ENCODE data around the gene ZNF10. TPM values are rescaled to one million over a fixed set of nuclear protein-coding genes. Genes with fewer than 3 reads are reported as not detected.

ZNF10 gene
- 32.6 TPM for total RNA-seq

GRCh38 chr12:133130038-133130807 lies at the start of gene ZNF10, which contains the start of gene ZNF891:
Gene ZNF10, plus strand, starts transcription at chr12:133130627. Its CDS starts 13,866 bp downstream, at chr12:133144493.
Gene ZNF891, minus strand, starts transcription at chr12:133130274. Its CDS starts 8,356 bp downstream, at chr12:133121918.
- DNase-seq (ENCODE audit: low spot score in 2 of 2), result peak; percentile 84 to 87
- no peak for FAIRE-seq

DNA sequence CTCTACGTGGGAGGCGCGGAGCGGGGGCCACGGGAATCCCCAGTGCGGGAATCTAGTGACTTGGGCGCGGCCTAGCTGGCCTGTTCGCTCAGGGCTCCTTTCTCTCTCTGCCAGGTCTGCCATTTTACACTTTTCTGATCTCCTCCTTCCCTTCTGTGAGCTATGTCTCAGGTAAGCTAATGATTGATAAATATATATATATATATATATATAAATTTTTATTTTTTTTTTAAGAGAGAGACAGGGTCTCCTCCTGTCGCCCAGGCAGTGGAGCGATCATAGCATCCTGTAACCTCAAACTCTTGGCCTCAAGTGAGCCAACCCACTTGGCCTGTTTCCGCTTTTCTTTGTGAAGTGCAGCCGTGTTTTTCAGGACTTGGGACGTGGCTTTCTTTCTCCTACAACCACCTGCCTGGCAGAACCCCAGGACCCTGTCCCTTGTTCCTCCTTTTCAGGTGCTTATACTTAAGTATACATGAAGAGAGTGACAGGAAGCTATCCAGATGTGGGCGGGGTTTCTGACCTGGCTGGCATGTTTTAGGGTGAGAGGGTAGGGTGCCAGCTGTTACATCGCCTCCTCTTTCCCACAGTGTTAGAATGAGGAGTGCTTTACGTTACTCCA lies 49.2 kb upstream of the ZNF10 start:
- FAIRE-seq (no peak), DNase-seq (ENCODE audit: low spot score in 2 of 2) (no peak)

DNA sequence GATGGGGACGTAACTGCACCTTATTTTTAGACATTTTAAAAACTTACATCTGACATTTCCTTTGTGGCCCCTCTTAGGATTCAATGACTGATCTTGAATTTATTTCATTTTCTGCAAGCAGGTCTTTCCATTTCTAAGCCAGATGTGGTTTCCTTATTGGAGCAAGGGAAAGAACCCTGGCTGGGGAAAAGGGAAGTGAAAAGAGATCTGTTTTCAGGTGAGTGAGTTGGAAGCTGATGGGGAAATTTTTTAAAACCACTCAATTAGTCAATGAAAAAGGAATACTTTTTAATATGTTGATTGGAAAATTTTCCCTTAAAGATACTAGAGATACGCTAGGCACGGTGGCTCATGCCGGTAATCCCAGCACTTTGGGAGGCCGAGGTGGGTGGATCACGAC lies 47.1 kb upstream of the ZNF10 start:
- FAIRE-seq, result no peak
- no peak for DNase-seq (ENCODE audit: low spot score in 2 of 2)

DNA sequence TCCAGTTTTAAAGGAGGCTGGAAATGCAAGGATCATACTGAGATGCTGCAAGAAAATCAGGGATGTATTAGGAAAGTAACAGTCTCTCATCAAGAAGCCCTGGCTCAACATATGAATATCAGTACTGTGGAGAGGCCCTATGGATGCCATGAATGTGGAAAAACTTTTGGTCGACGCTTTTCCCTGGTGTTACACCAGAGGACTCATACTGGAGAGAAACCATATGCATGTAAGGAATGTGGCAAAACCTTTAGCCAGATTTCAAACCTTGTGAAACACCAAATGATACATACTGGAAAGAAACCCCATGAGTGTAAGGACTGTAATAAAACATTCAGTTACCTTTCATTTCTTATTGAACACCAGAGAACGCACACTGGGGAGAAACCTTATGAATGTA lies 24.8 kb upstream of the ZNF10 start:
- no peak for FAIRE-seq

GRCh38 chr12:133106253-133106652 lies 24.2 kb upstream of the ZNF10 start:
- DNase-seq (ENCODE audit: low spot score in 2 of 2) (no peak), FAIRE-seq (no peak)

More for the DNA sequence above, 24.8 kb upstream of the ZNF10 start:
- no peak for DNase-seq (ENCODE audit: low spot score in 2 of 2)

- FAIRE-seq (no peak), DNase-seq (ENCODE audit: low spot score in 2 of 2) (no peak)
These were observed 23.3 kb upstream of the ZNF10 start for GRCh38 chr12:133107121-133107520.

GRCh38 chr12:133108150-133108549 lies 22.3 kb upstream of the ZNF10 start:
- no peak for DNase-seq (ENCODE audit: low spot score in 2 of 2)
- no peak for FAIRE-seq

DNA sequence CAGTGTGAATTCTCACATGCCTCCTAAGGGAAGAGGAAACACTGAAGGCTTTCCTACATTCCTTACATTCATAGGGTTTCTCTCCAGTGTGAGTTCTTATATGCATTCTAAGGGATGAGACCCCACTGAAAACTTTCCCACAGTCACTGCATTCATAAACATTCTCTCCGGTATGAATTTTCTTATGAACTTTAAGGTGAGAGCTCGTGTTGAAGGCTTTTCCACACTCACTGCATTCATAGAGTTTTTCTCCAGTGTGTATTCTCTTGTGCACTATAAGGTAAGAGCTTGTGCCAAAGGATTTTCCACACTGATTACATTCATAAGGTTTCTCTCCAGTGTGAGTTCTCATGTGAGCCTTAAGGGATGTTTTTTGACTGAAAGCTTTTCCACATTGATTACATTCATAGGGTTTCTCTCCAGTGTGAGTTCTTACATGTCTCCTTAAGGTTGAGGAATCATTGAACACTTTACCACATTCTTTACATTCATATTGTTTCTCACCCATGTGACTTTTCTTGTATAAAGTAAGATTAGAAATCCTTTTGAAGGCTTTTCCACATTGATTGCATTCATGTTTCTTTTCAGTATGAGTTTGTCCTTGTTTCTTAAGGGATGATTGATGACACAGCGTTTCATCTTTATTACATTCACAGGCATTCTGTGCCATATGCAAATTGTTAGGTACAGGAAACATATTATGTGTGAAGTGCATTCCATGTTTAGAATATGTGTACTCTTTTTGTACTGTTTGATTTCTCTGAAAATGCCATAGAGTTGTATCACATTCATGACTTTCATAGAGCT lies 9.8 kb upstream of the ZNF10 start:
- no peak for FAIRE-seq
- no peak for DNase-seq (ENCODE audit: low spot score in 2 of 2)

DNA sequence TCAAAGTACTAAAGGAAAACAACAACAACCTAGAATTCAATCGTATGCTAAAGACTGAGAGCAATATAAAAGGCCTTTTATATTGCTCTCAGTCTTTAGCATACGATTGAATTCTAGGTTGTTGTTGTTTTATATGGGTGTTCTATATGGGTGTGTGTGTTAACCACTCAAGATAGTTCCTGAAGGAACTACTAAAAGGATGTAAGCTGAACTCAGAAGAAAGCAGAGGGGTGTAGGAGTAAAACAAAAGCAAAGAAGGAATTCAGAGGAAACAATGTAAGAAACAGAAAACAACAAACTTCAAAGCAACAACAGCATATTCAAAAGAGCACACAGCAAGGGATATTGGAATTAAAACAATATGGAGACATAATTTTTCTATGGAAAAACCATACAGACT lies 5.8 kb upstream of the ZNF10 start:
- no peak for DNase-seq (ENCODE audit: low spot score in 2 of 2)
- no peak for FAIRE-seq

DNA sequence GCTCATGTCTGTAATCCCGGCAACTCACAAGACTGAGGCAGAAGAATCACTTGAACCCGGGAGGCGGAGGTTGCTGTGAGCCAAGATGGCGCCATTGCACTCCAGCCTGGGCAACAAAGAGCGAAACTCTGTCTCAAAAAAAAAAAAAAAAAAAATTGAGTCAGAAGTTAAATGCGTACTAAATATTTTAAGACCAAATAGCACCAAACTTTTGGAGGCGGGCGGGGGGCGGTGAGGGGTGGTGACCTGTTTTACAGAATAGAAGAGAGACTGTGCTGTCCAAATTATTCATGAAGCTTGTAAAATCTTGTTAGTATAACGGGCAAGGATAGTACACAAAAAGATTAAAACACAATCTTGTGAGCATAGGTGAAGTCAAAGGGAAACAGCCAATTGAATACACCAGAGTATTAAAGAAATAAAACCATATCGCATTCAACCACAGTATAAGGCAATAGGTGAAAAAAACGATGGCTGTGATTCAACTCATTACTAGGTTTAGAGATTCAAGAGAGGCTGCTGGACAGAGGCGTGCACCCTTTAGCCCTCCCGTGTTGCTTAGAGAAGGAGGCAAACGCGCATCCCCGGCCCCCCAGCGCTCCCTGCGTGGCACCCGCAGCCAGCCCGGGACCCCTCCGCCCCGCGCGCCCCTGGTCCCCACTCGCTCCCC lies 924 bp upstream of the ZNF10 start:
- DNase-seq (ENCODE audit: low spot score in 2 of 2), result no peak
- FAIRE-seq, result no peak

DNA sequence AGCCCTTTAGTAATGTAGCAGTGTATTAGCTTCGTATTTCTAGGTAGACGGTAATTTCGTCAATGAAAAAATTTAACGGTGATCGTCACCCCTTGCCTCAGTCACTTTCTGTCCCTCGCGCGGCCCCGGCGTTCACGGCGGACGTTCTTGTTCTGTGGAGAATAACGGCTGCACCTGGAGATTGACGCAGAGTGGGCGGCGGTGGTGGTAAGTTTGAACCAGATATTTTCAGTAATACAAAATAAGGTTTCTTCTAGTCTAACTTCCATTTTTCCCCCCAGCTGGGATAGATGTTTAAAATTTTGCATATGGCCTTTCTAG lies 341 bp downstream of the ZNF10 start:
- FAIRE-seq (no peak), DNase-seq (ENCODE audit: low spot score in 2 of 2) (peak; percentile 4 to 14)

DNA sequence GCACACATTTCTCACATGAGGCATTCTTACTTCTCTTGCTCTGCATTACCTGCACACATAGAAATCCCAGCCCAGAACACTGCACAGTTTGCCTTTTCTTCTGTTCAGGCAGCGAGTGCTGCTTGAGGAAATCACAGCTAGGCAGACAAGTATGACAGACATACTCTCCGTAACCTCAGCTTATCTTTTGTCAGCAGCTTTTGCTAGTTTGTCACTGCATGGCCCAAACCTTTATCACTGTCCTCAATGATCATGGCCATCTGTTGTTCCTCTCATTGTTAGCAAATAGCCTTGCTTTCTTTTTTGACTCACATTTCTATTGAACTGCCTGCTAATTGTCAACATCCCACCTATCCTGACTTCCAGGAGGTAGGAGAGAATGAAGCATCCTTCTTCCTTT lies 5.3 kb downstream of the ZNF10 start:
- FAIRE-seq (no peak), DNase-seq (ENCODE audit: low spot score in 2 of 2) (no peak)

DNA sequence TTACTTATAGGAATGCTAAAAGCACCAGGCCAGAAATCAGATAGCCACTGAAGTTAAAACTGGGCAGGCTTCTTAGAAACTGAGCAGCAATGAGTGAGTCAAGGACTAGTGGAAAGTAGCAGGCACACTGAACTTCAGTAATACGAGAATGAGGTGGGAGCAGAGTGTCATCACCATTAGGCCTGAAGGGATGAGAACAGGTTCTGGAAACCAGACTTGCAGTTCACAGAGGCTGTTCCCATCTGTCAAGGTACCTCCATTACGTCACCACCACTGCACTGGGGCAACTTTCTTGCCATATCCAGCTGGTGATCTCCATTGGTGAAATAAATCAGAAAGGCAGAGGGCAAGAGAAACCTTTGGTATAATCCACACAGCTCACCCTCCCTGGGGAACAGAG lies 15.6 kb downstream of the ZNF10 start:
- no peak for FAIRE-seq

GRCh38 chr12:133156125-133156690 lies 25.8 kb downstream of the ZNF10 start:
- FAIRE-seq (no peak), DNase-seq (ENCODE audit: low spot score in 2 of 2) (no peak)

More for the DNA sequence above, 15.6 kb downstream of the ZNF10 start:
- DNase-seq (ENCODE audit: low spot score in 2 of 2), result no peak

DNA sequence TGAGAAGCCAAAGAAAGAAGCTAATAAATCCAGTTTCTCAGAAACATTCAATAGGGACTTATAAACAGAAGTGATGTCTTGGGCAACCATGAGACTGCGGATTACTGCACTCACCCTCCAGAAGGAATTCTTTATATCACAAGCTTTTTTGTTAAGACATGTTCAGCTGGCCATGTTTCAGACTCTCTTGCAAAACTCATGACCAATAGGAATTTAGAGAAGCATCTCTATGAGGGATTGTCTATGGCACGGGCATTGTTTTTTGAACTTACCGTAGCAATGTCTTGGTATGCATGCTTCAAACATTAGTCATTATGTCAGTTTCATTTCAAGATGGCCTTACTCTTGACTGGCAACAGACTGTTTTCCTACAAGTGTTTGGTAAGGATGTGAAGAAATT lies 35.3 kb downstream of the ZNF10 start:
- FAIRE-seq, result no peak
- no peak for DNase-seq (ENCODE audit: low spot score in 2 of 2)

- DNase-seq (ENCODE audit: low spot score in 2 of 2) (no peak), FAIRE-seq (no peak)
These were observed 42.1 kb downstream of the ZNF10 start for GRCh38 chr12:133172491-133172890.

- FAIRE-seq (no peak), DNase-seq (ENCODE audit: low spot score in 2 of 2) (no peak)
These were observed 44.5 kb downstream of the ZNF10 start for GRCh38 chr12:133174901-133175300.

- no peak for DNase-seq (ENCODE audit: low spot score in 2 of 2)
- no peak for FAIRE-seq
These were observed 50.2 kb downstream of the ZNF10 start for GRCh38 chr12:133180669-133181068.

GRCh38 chr12:133181238-133181959 lies 51.0 kb downstream of the ZNF10 start, which contains the start of gene ZNF268:
Gene ZNF268, plus strand, starts transcription at chr12:133181495. Its CDS starts 503 bp downstream, at chr12:133181998.
- FAIRE-seq (no peak), DNase-seq (ENCODE audit: low spot score in 2 of 2) (peak; percentile 67 to 92)

- FAIRE-seq (no peak), DNase-seq (ENCODE audit: low spot score in 2 of 2) (no peak)
These were observed 59.7 kb downstream of the ZNF10 start for GRCh38 chr12:133190176-133190575.

Measured in frontal cortex (tissue), 4 donors.